NCI-H446 treated with DMSO at 0.1 percent for 48 hours (cell line): ENCODE results near the gene KLK15.

Experiments
- DNase-seq: peaks from one replicate; lab custom pipeline; 2025; lab: John Stamatoyannopoulos, UW

The KLK15 gene, protein sequence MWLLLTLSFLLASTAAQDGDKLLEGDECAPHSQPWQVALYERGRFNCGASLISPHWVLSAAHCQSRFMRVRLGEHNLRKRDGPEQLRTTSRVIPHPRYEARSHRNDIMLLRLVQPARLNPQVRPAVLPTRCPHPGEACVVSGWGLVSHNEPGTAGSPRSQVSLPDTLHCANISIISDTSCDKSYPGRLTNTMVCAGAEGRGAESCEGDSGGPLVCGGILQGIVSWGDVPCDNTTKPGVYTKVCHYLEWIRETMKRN

DNA sequence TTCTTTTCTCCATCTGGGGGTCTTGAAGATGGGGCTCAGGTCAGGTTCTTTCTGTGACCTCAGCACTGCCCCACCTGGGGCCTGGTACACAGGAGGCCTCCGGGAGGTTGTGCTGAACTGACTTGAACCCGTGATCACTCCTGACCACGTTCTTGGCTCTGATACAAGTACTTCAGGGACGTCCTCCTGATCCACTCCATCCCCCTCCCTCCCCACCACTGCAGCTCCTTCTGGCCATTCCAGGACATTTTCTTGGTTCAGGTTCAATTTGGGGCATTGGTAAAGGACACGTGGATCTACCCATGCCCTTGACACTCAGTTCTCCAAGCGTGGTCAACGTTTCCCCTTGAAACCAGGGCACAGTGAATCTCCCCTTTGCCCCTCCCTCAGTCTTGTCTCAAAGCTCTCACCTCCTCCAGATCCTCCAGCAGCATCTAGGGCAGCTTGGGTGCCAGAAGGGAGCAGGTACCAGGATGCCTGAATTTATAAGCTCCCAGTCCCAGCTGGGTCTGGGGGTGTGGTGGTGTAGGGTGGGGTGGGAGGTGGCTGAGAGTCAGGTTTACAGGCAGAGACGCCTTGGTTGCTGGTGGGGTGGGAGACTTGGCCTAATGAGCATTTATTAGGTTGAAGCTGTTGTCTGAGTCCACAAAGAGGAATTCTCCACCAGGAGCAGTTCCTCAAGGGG, at the start of gene KLK15:
TSS of gene KLK15 (minus strand) at position 458 of the 685 bp plus-strand sequence. CDS start 2,082 bp downstream, outside the sequence.
- DNase-seq, result no peak

DNA sequence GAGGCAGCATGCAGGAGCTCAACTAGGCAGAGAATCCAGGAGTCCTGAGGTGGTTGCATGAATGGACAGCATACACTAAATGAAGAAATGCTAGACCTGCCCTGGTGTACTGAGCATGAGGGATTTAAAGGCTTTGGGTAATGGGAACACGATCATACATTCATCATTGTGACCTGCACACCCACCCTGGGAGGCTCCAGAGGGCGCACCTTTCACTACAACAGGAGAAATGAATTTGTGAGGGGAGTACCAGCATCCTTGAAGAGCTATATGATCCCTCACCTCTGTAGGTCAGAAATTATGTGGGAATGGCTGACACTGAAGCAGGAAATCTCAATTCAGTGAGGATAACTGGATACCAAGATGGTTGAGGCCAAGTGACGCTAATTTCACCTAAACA, 48.8 kb upstream of the KLK15 start:
- DNase-seq, result no peak

DNA sequence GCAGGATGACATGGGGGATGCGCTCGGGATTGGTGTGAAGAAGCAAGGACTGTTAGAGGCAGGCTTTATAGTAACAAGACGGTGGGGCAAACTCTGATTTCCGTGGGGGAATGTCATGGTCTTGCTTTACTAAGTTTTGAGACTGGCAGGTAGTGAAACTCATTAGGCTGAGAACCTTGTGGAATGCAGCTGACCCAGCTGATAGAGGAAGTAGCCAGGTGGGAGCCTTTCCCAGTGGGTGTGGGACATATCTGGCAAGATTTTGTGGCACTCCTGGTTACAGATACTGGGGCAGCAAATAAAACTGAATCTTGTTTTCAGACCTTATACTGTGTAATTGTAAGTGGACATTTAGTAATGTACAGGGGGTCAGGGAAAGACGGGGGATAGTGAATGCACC, 46.9 kb upstream of the KLK15 start:
- no peak for DNase-seq

DNA sequence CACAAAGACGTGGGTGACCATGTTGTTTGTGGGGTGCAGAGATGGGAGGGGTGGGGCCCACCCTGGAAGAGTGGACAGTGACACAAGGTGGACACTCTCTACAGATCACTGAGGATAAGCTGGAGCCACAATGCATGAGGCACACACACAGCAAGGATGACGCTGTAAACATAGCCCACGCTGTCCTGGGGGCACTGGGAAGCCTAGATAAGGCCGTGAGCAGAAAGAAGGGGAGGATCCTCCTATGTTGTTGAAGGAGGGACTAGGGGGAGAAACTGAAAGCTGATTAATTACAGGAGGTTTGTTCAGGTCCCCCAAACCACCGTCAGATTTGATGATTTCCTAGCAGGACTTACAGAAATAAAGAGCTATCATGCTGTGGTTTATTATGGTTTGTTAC, 45.5 kb upstream of the KLK15 start:
- DNase-seq, result no peak

DNA sequence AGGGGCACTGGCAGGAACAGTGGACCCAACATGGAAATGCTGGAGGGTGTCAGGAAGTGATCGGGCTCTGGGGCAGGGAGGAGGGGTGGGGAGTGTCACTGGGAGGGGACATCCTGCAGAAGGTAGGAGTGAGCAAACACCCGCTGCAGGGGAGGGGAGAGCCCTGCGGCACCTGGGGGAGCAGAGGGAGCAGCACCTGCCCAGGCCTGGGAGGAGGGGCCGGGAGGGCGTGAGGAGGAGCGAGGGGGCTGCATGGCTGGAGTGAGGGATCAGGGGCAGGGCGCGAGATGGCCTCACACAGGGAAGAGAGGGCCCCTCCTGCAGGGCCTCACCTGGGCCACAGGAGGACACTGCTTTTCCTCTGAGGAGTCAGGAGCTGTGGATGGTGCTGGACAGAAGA, 44.0 kb upstream of the KLK15 start:
- no peak for DNase-seq

DNA sequence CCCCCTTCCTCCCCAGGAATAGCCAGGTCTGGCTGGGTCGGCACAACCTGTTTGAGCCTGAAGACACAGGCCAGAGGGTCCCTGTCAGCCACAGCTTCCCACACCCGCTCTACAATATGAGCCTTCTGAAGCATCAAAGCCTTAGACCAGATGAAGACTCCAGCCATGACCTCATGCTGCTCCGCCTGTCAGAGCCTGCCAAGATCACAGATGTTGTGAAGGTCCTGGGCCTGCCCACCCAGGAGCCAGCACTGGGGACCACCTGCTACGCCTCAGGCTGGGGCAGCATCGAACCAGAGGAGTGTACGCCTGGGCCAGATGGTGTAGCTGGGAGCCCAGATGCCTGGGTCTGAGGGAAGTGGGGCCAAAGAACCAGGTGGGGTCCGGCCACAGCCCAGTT, 43.1 kb upstream of the KLK15 start:
- no peak for DNase-seq

DNA sequence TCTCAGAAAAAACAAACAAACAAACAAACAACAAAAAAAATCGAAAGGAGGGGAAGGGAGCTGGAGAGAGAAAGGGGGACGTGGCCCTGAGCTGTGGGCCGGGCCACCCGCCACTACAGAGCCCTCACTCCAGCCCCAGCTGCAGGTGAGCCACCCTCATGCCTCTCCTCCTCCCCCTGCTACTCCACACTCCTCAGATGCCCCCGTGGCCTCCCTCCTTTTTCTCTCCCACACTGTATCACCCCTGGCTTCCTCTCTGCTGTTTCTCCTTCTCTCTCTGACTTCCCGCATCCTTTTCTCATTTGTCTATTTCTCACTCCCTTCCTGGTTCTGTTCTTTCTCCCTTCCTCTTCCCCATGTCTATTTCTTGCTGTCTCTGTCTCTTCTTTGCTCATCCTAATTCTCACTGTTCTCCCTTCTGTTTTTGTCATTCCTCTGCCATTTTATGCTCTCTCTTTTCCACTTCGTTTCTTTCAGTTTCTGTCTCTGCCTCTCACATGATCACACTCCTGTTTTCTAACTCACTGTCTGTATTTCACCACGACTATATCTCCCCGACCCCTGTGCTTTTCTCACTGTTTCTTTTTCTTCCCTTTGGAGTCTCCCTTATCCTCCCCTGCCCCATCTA, 42.5 kb upstream of the KLK15 start:
- DNase-seq, result no peak

DNA sequence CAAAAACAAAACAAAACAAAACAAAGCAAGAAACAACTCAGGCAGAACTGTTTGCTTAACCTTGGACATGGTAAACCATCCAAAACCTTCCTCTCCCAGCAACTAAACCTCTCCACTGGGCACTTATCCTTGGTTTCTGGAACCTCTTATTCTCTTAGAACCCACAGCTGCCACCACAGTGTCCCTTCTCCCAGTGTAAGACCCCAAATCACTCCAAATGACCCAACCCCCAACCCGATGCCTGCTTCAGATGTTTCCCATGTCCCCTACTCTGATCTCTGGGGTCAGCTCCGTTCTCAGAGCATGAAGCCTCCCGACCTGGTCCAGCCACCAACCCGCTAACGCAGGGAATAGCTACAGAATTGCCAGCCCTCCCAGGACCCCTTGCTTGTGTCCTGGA, 40.8 kb upstream of the KLK15 start:
- DNase-seq, result no peak

DNA sequence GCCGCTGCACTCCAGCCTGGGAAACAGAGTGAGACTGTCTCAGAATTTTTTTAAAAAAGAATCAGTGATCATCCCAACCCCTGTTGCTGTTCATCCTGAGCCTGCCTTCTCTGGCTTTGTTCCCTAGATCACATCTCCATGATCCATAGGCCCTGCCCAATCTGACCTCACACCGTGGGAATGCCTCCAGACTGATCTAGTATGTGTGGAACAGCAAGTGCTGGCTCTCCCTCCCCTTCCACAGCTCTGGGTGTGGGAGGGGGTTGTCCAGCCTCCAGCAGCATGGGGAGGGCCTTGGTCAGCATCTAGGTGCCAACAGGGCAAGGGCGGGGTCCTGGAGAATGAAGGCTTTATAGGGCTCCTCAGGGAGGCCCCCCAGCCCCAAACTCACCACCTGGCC, 39.7 kb upstream of the KLK15 start, which contains the start of gene KLK2:
TSS of gene KLK2 (plus strand) at position 384 of the 400 bp plus-strand sequence. CDS start 35 bp downstream, outside the sequence.
- DNase-seq, result no peak

DNA sequence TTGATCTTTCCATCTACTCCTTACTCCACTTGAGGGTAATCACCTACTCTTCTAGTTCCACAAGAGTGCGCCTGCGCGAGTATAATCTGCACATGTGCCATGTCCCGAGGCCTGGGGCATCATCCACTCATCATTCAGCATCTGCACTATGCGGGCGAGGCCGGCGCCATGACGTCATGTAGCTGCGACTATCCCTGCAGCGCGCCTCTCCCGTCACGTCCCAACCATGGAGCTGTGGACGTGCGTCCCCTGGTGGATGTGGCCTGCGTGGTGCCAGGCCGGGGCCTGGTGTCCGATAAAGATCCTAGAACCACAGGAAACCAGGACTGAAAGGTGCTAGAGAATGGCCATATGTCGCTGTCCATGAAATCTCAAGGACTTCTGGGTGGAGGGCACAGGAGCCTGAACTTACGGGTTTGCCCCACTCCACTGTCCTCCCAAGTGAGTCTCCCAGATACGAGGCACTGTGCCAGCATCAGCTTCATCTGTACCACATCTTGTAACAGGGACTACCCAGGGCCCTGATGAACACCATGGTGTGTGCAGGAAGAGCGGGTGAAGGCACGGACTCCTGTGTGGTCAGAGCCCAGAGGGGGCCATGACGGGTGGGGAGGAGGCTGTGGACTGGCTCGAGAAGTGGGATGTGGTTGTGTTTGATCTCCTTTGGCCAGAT, 37.2 kb upstream of the KLK15 start:
- peak; percentile 13 for DNase-seq

DNA sequence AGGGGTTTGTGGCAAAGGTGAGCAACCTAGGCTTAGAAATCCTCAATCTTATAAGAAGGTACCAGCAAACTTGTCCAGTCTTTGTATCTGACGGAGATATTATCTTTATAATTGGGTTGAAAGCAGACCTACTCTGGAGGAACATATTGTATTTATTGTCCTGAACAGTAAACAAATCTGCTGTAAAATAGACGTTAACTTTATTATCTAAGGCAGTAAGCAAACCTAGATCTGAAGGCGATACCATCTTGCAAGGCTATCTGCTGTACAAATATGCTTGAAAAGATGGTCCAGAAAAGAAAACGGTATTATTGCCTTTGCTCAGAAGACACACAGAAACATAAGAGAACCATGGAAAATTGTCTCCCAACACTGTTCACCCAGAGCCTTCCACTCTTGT, 36.1 kb upstream of the KLK15 start:
- DNase-seq, result no peak

DNA sequence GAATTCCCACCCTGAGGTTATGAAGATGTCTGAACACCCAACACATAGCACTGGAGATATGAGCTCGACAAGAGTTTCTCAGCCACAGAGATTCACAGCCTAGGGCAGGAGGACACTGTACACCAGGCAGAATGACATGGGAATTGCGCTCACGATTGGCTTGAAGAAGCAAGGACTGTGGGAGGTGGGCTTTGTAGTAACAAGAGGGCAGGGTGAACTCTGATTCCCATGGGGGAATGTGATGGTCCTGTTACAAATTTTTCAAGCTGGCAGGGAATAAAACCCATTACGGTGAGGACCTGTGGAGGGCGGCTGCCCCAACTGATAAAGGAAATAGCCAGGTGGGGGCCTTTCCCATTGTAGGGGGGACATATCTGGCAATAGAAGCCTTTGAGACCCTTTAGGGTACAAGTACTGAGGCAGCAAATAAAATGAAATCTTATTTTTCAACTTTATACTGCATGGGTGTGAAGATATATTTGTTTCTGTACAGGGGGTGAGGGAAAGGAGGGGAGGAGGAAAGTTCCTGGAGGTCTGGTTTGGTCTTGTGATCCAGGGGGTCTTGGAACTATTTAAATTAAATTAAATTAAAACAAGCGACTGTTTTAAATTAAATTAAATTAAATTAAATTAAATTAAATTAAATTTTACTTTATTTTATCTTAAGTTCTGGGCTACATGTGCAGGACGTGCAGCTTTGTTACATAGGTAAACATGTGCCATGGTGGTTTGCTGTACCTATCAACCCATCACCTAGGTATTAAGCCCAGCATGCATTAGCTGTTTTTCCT, 28.3 kb upstream of the KLK15 start:
- DNase-seq, result no peak

DNA sequence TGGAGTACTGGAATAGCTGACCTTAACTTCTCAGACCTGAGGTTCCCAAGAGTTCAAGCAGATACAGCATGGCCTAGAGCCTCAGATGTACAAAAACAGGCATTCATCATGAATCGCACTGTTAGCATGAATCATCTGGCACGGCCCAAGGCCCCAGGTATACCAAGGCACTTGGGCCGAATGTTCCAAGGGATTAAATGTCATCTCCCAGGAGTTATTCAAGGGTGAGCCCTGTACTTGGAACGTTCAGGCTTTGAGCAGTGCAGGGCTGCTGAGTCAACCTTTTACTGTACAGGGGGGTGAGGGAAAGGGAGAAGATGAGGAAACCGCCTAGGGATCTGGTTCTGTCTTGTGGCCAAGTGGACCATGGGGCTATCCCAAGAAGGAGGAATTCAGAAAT, 27.6 kb upstream of the KLK15 start:
- no peak for DNase-seq

DNA sequence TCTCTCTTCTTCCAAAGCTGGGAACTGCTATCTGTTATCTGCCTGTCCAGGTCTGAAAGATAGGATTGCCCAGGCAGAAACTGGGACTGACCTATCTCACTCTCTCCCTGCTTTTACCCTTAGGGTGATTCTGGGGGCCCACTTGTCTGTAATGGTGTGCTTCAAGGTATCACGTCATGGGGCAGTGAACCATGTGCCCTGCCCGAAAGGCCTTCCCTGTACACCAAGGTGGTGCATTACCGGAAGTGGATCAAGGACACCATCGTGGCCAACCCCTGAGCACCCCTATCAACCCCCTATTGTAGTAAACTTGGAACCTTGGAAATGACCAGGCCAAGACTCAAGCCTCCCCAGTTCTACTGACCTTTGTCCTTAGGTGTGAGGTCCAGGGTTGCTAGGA, 26.5 kb upstream of the KLK15 start:
- DNase-seq, result no peak

DNA sequence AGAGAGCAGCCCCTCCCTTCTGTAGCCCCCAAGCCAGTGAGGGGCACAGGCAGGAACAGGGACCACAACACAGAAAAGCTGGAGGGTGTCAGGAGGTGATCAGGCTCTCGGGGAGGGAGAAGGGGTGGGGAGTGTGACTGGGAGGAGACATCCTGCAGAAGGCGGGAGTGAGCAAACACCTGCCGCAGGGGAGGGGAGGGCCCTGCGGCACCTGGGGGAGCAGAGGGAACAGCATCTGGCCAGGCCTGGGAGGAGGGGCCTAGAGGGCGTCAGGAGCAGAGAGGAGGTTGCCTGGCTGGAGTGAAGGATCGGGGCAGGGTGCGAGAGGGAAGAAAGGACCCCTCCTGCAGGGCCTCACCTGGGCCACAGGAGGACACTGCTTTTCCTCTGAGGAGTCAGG, 25.5 kb upstream of the KLK15 start:
- DNase-seq, result no peak

DNA sequence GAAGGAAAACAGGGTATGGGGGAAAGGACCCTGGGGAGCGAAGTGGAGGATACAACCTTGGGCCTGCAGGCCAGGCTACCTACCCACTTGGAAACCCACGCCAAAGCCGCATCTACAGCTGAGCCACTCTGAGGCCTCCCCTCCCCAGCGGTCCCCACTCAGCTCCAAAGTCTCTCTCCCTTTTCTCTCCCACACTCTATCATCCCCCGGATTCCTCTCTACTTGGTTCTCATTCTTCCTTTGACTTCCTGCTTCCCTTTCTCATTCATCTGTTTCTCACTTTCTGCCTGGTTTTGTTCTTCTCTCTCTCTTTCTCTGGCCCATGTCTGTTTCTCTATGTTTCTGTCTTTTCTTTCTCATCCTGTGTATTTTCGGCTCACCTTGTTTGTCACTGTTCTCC, 24.0 kb upstream of the KLK15 start:
- no peak for DNase-seq

DNA sequence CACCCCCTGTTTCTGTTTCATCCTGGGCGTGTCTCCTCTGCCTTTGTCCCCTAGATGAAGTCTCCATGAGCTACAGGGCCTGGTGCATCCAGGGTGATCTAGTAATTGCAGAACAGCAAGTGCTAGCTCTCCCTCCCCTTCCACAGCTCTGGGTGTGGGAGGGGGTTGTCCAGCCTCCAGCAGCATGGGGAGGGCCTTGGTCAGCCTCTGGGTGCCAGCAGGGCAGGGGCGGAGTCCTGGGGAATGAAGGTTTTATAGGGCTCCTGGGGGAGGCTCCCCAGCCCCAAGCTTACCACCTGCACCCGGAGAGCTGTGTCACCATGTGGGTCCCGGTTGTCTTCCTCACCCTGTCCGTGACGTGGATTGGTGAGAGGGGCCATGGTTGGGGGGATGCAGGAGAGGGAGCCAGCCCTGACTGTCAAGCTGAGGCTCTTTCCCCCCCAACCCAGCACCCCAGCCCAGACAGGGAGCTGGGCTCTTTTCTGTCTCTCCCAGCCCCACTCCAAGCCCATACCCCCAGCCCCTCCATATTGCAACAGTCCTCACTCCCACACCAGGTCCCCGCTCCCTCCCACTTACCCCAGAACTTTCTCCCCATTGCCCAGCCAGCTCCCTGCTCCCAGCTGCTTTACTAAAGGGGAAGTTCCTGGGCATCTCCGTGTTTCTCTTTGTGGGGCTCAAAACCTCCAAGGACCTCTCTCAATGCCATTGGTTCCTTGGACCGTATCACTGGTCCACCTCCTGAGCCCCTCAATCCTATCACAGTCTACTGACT, 21.4 kb upstream of the KLK15 start, which contains the start of gene KLK3:
TSS of gene KLK3 (plus strand) at position 280 of the 775 bp plus-strand sequence. CDS start at position 321, 41 bp downstream.
- no peak for DNase-seq

DNA sequence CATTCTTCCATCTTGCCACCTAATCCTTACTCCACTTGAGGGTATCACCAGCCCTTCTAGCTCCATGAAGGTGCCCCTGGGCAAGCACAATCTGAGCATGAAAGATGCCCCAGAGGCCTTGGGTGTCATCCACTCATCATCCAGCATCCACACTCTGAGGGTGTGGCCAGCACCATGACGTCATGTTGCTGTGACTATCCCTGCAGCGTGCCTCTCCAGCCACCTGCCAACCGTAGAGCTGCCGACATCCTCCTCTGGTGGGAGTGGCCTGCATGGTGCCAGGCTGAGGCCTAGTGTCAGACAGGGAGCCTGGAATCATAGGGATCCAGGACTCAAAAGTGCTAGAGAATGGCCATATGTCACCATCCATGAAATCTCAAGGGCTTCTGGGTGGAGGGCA, 18.2 kb upstream of the KLK15 start:
- no peak for DNase-seq

DNA sequence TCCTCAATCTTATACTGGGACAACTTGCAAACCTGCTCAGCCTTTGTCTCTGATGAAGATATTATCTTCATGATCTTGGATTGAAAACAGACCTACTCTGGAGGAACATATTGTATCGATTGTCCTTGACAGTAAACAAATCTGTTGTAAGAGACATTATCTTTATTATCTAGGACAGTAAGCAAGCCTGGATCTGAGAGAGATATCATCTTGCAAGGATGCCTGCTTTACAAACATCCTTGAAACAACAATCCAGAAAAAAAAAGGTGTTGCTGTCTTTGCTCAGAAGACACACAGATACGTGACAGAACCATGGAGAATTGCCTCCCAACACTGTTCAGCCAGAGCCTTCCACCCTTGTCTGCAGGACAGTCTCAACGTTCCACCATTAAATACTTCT, 17.4 kb upstream of the KLK15 start:
- DNase-seq, result no peak

DNA sequence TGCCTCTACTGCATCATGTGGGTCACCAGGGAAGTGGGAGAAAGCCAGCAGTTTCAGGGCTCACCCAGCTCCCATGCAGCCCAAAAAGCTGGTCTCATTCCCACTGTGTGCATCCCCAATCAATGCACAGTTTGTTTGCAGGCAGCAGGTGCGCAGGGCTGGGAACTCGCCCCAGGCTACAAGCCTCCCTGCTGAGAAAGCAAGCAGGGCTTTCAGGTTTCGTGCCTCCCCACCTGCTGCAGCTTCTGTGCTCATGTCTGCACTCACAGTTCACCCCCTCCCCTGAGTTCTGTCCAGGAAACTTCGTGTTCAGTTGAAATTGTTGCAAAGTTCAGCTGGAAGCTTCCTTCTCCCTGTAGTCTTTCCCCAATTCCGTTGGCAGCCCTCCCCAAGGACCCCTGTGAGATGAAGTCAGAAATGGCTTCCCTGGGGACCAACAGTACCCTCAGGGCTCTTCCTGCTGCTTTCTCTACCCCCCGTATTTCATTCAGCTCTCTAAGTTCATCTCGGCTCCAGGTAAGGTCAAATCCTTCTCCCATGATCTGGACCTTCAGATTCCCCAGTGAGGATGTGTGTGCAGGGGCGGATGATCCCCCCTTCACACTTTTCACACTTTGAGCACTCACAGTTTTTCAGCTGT, 11.0 kb upstream of the KLK15 start:
- no peak for DNase-seq
